IPS-20b (cell line): ENCODE data around the gene PDXDC1.
"Not testable (repeated sequence)": the region's sequence is repeated elsewhere in the genome, so short reads cannot be mapped to it uniquely, and the experiment has no call there.

Experiments used
- H3K27ac ChIP-seq: one replicate; pipeline ENCODE4 v1.5.1; 2013; ENCODE audit warnings: low read length
- H3K27me3 ChIP-seq: 2 replicates; pipeline ENCODE4 v1.6.1; 2013; ENCODE audit warnings: mild to moderate bottlenecking, low read length, inconsistent platforms; ENCODE audit not compliant: insufficient read depth
- H3K36me3 ChIP-seq: 2 replicates; pipeline ENCODE4 v1.6.1; 2013; ENCODE audit warnings: low read depth, mild to moderate bottlenecking, inconsistent platforms, low read length, moderate library complexity; ENCODE audit not compliant: insufficient read depth
- H3K4me1 ChIP-seq: 2 replicates; pipeline ENCODE4 v1.6.1; 2013; ENCODE audit warnings: mild to moderate bottlenecking, control low read depth, inconsistent platforms, low read length, moderate library complexity; ENCODE audit not compliant: insufficient read depth
- H3K4me3 ChIP-seq: 2 replicates; pipeline ENCODE4 v1.5.1; 2013; ENCODE audit warnings: mild to moderate bottlenecking, low read length, inconsistent platforms
- H3K9ac ChIP-seq: 2 replicates; pipeline ENCODE4 v1.6.1; 2013; ENCODE audit warnings: low read depth, mild to moderate bottlenecking, inconsistent platforms, low read length, moderate library complexity
- H3K9me3 ChIP-seq: 2 replicates; pipeline ENCODE4 v1.6.1; 2013; ENCODE audit warnings: mild to moderate bottlenecking, low read depth, low read length, inconsistent platforms; ENCODE audit not compliant: insufficient read depth

Gene PDXDC1

GRCh38 chr16:15140444-15141365, 165.9 kb downstream of the PDXDC1 start:
- H3K27me3 ChIP-seq, H3K36me3 ChIP-seq, H3K4me1 ChIP-seq, H3K9ac ChIP-seq, H3K9me3 ChIP-seq, H3K27ac ChIP-seq, H3K4me3 ChIP-seq: not testable (repeated sequence)

- Histone ChIP-seq H3K27ac (no peak overlapping the region), H3K27me3 (no peaks in the 10 kb centered on the region), H3K4me3 (no peak overlapping the region), H3K4me1 (0 out of 2 replicates have a peak, but pooled peaks cover 4% of the 10 kb centered on the region), H3K36me3 (no peaks in the 10 kb centered on the region), H3K9me3 (no peaks in the 10 kb centered on the region), H3K9ac (no peak overlapping the region)
Observed at GRCh38 chr16:15141586-15141985, 166.8 kb downstream of the PDXDC1 start.

- H3K27ac ChIP-seq, H3K4me1 ChIP-seq, H3K9me3 ChIP-seq, H3K27me3 ChIP-seq, H3K9ac ChIP-seq, H3K36me3 ChIP-seq, H3K4me3 ChIP-seq: not testable (repeated sequence)
Observed at GRCh38 chr16:15142107-15142890, 167.5 kb downstream of the PDXDC1 start.

GRCh38 chr16:15142891-15143600, 168.2 kb downstream of the PDXDC1 start:
- H3K4me1 ChIP-seq = not testable (repeated sequence)

GRCh38 chr16:15143601-15144091, 168.8 kb downstream of the PDXDC1 start:
- H3K9me3 ChIP-seq, H3K4me1 ChIP-seq, H3K9ac ChIP-seq, H3K27ac ChIP-seq, H3K4me3 ChIP-seq, H3K36me3 ChIP-seq, H3K27me3 ChIP-seq: not testable (repeated sequence)

More at GRCh38 chr16:15142891-15143600, 168.2 kb downstream of the PDXDC1 start:
- H3K36me3 ChIP-seq, H3K9me3 ChIP-seq, H3K9ac ChIP-seq, H3K27me3 ChIP-seq, H3K27ac ChIP-seq, H3K4me3 ChIP-seq: not testable (repeated sequence)

GRCh38 chr16:15144092-15144631, 169.3 kb downstream of the PDXDC1 start:
- H3K9ac ChIP-seq = peak overlapping the region; percentile 27; the same call in 1 of the 2 replicates
- not testable (repeated sequence) for H3K27ac ChIP-seq, H3K36me3 ChIP-seq, H3K4me1 ChIP-seq, H3K27me3 ChIP-seq, H3K9me3 ChIP-seq, H3K4me3 ChIP-seq

- H3K36me3 ChIP-seq, H3K4me1 ChIP-seq, H3K27me3 ChIP-seq, H3K4me3 ChIP-seq, H3K9me3 ChIP-seq, H3K27ac ChIP-seq: not testable (repeated sequence)
- peak overlapping the region; percentile 27 for H3K9ac ChIP-seq
Observed at GRCh38 chr16:15144781-15145417, 170.1 kb downstream of the PDXDC1 start.

- H3K4me3 ChIP-seq, H3K9me3 ChIP-seq, H3K4me1 ChIP-seq, H3K27me3 ChIP-seq, H3K9ac ChIP-seq, H3K27ac ChIP-seq, H3K36me3 ChIP-seq: not testable (repeated sequence)
Observed at GRCh38 chr16:15145418-15146263, 170.8 kb downstream of the PDXDC1 start.

- H3K36me3 ChIP-seq, H3K4me1 ChIP-seq, H3K4me3 ChIP-seq, H3K27me3 ChIP-seq, H3K9me3 ChIP-seq, H3K27ac ChIP-seq, H3K9ac ChIP-seq: not testable (repeated sequence)
Observed at GRCh38 chr16:15146264-15146662, 171.4 kb downstream of the PDXDC1 start.

GRCh38 chr16:15148831-15149230, 174.0 kb downstream of the PDXDC1 start:
- H3K36me3 ChIP-seq, H3K9me3 ChIP-seq, H3K27me3 ChIP-seq, H3K4me3 ChIP-seq, H3K9ac ChIP-seq, H3K4me1 ChIP-seq, H3K27ac ChIP-seq: not testable (repeated sequence)
